Measurements from ENCODE around the gene YIF1A.

DNA sequence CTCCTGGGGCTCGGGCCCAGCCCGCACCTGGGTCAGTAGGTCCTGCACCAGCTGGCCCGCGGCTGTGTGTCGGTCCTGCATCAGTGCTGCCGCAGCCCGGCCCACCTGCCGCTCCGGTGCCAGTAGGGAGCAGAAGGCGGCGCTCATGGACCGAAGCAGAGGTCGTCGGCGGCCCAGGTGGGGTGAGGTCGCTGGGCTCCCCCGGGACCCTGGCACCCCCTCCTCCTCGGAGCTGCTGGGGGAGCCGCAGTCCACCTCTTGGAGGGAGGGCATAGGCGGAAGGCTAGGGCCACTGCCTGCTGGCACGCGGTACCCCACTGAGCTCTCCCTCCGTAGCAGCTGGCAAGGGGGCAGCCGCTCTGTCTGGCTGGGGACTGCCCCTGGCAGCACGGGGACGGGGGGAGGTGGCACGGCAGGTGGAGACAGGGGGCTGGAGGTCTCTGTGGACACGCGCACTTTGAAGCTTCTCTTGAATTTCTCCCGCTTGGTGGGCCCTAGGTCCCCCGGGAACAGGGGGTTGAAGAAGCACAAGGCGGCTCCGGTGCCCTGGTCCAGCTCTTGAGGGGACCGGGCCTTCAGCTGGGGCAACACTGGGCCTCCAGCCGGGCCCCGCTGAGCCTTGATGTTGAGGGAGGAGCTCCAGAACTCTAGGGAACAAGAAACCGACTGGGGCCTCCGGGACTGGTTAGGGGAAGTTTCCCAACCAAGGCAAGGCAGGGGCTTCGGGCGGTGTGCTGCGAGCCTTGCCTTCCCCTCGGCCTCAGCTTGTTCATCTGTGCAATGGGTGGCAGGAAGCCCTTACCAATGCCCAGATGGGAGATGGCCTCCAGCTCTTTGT, 45.9 kb upstream of the YIF1A start:
- no peak for TF ChIP-seq CTCF (IDR thresholded peaks at IDR 0.05; ENCODE audit: poor library complexity, severe bottlenecking)
- no peak for TF ChIP-seq EP300 (conservative IDR thresholded peaks at IDR 0.05; ENCODE audit: poor library complexity, severe bottlenecking)
- no peak for TF ChIP-seq EZH2 (IDR thresholded peaks at IDR 0.05; ENCODE audit: borderline replicate concordance, insufficient read depth, low read length, poor library complexity, severe bottlenecking)
- TF ChIP-seq RAD21 (conservative IDR thresholded peaks at IDR 0.05) = no peak
- TF ChIP-seq TAF1 (IDR thresholded peaks at IDR 0.05; ENCODE audit: low read depth) = no peak
- no peak for TF ChIP-seq REST (IDR thresholded peaks at IDR 0.05; ENCODE audit: borderline replicate concordance)

Data from neural cell (in vitro differentiated cells).